ENCODE data around the gene CORIN.

The CORIN gene, protein sequence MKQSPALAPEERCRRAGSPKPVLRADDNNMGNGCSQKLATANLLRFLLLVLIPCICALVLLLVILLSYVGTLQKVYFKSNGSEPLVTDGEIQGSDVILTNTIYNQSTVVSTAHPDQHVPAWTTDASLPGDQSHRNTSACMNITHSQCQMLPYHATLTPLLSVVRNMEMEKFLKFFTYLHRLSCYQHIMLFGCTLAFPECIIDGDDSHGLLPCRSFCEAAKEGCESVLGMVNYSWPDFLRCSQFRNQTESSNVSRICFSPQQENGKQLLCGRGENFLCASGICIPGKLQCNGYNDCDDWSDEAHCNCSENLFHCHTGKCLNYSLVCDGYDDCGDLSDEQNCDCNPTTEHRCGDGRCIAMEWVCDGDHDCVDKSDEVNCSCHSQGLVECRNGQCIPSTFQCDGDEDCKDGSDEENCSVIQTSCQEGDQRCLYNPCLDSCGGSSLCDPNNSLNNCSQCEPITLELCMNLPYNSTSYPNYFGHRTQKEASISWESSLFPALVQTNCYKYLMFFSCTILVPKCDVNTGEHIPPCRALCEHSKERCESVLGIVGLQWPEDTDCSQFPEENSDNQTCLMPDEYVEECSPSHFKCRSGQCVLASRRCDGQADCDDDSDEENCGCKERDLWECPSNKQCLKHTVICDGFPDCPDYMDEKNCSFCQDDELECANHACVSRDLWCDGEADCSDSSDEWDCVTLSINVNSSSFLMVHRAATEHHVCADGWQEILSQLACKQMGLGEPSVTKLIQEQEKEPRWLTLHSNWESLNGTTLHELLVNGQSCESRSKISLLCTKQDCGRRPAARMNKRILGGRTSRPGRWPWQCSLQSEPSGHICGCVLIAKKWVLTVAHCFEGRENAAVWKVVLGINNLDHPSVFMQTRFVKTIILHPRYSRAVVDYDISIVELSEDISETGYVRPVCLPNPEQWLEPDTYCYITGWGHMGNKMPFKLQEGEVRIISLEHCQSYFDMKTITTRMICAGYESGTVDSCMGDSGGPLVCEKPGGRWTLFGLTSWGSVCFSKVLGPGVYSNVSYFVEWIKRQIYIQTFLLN

DNA sequence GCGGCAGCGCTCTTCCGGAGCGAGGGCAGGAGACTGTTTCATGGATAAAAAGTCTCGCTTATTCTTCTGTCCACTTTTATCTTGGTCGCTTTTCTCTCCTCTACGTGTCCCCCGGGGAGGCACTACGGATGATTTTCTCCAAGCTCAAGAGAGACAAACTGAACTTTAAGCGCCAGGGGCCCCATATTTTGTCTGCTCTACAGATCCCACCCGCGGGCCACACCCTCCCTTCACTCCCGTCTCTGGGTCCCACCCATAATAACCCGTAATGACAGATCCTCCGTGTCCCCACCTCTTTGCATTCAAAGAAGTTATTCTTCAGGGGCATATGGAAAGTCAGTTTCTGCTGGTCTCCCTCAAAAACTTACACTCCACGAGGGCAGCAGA, at the start of gene CORIN:
Gene CORIN, minus strand, starts transcription at position 160 of the 387 bp plus-strand sequence. Its CDS starts 118 bp downstream, at position 42.
- H3K4me3 ChIP-seq (ENCODE audit: low read length), result peak within 1 kb of the TSS; percentile 73

DNA sequence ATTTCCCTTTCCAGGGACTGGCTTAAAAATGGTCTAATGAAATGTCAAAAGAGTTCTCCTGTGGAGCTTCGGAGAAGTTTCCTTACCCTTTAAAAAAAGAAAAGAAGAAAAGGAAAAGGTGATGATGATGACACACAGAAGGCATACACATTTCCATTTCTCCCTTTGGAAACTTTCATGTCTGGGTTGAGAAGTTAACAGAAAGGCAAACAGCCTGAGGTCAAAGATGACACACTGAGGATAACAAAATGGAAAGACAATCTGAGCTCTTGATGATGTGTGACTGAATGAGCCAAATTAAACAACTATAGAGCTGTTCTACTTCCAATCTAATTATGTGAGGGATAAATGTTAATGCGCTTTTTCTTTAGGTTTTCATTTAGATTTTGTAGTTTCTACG, 44.4 kb upstream of the CORIN start:
- H3K4me3 ChIP-seq (ENCODE audit: low read length), result no peak overlapping the region
- TF ChIP-seq, protein P1, sequence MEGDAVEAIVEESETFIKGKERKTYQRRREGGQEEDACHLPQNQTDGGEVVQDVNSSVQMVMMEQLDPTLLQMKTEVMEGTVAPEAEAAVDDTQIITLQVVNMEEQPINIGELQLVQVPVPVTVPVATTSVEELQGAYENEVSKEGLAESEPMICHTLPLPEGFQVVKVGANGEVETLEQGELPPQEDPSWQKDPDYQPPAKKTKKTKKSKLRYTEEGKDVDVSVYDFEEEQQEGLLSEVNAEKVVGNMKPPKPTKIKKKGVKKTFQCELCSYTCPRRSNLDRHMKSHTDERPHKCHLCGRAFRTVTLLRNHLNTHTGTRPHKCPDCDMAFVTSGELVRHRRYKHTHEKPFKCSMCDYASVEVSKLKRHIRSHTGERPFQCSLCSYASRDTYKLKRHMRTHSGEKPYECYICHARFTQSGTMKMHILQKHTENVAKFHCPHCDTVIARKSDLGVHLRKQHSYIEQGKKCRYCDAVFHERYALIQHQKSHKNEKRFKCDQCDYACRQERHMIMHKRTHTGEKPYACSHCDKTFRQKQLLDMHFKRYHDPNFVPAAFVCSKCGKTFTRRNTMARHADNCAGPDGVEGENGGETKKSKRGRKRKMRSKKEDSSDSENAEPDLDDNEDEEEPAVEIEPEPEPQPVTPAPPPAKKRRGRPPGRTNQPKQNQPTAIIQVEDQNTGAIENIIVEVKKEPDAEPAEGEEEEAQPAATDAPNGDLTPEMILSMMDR (IDR thresholded peaks at IDR 0.05; ENCODE audit: low read depth, low read length, poor library complexity, severe bottlenecking), result no peak
- no peak for TF ChIP-seq EZH2phosphoT487 (IDR thresholded peaks at IDR 0.05; ENCODE audit: borderline replicate concordance, low read length)
- H4K20me1 ChIP-seq (ENCODE audit: control insufficient read depth, insufficient read depth, low read depth, low read length), result no peaks in the 10 kb centered on the region
- no peaks in the 10 kb centered on the region for H3K9me2 ChIP-seq (replicated peaks; ENCODE audit: control insufficient read depth, low read length)
- H3K4me1 ChIP-seq (ENCODE audit: control insufficient read depth, low read length), result no peaks in the 10 kb centered on the region
- no peaks in the 10 kb centered on the region for H3F3A ChIP-seq (ENCODE audit: control insufficient read depth, insufficient read depth)
- no peak overlapping the region for H3K4me2 ChIP-seq (ENCODE audit: low read length)
- H3K36me3 ChIP-seq (ENCODE audit: control insufficient read depth, low read length), result peaks cover 83% of the 10 kb centered on the region
- H3K27ac ChIP-seq (ENCODE audit: low read depth, low read length), result no peak overlapping the region
- no peaks in the 10 kb centered on the region for H3K9me3 ChIP-seq (ENCODE audit: control insufficient read depth, insufficient read depth, low read length)
- no peaks in the 10 kb centered on the region for H3K79me2 ChIP-seq (ENCODE audit: control insufficient read depth, low read length)
- H3K27me3 ChIP-seq (ENCODE audit: control insufficient read depth, low read length), result no peaks in the 10 kb centered on the region

More for the DNA sequence above, at the start of gene CORIN:
- H4K20me1 ChIP-seq (ENCODE audit: control insufficient read depth, insufficient read depth, low read depth, low read length), result no peaks in the 10 kb centered on the region
- H3K9me2 ChIP-seq (replicated peaks; ENCODE audit: control insufficient read depth, low read length), result no peaks in the 10 kb centered on the region
- peaks cover 15% of the 10 kb centered on the region for H3F3A ChIP-seq (ENCODE audit: control insufficient read depth, insufficient read depth)
- H3K4me1 ChIP-seq (ENCODE audit: control insufficient read depth, low read length), result peaks cover 26% of the 10 kb centered on the region
- H3K4me2 ChIP-seq (ENCODE audit: low read length), result peak within 1 kb of the TSS; percentile 90
- H3K36me3 ChIP-seq (ENCODE audit: control insufficient read depth, low read length), result peaks cover 2% of the 10 kb centered on the region; the same call in 1 of the 2 replicates
- peaks cover 11% of the 10 kb centered on the region for H3K27me3 ChIP-seq (ENCODE audit: control insufficient read depth, low read length)
- H3K27ac ChIP-seq (ENCODE audit: low read depth, low read length), result no peak within 1 kb of the TSS
- TF ChIP-seq EZH2phosphoT487 (IDR thresholded peaks at IDR 0.05; ENCODE audit: borderline replicate concordance, low read length), result no peak
- TF ChIP-seq, protein P1 (IDR thresholded peaks at IDR 0.05; ENCODE audit: low read depth, low read length, poor library complexity, severe bottlenecking), result no peak
- H3K9me3 ChIP-seq (ENCODE audit: control insufficient read depth, insufficient read depth, low read length), result peaks cover 3% of the 10 kb centered on the region
- no peaks in the 10 kb centered on the region for H3K79me2 ChIP-seq (ENCODE audit: control insufficient read depth, low read length)

DNA sequence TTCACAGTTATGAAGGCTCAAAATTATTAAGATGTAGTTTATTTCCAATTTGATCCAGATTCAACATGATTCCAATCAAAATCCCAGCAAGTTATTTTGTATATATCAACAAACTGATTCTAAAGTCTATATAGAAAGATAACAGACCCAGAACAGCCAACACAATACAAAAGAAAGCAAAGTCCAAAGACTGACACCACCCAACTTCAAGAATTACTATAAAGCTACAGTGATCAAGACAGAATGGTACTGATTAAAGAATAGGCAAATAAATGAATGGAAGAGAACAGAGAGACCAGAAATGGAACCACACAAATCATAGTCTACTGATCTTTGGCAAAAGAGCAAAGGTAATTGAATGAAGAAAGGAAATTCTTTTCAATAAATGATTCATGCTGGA, 41.6 kb upstream of the CORIN start:
- Histone ChIP-seq H3F3A (ENCODE audit: control insufficient read depth, insufficient read depth) (no peaks in the 10 kb centered on the region), H3K4me2 (ENCODE audit: low read length) (no peak overlapping the region), H3K79me2 (ENCODE audit: control insufficient read depth, low read length) (no peaks in the 10 kb centered on the region), H3K27ac (ENCODE audit: low read depth, low read length) (no peak overlapping the region), H4K20me1 (ENCODE audit: control insufficient read depth, insufficient read depth, low read depth, low read length) (no peaks in the 10 kb centered on the region), H3K4me3 (ENCODE audit: low read length) (no peak overlapping the region), H3K9me3 (ENCODE audit: control insufficient read depth, insufficient read depth, low read length) (no peaks in the 10 kb centered on the region), H3K27me3 (ENCODE audit: control insufficient read depth, low read length) (no peaks in the 10 kb centered on the region), H3K4me1 (ENCODE audit: control insufficient read depth, low read length) (no peaks in the 10 kb centered on the region), H3K9me2 (replicated peaks; ENCODE audit: control insufficient read depth, low read length) (no peaks in the 10 kb centered on the region), H3K36me3 (ENCODE audit: control insufficient read depth, low read length) (peaks cover 87% of the 10 kb centered on the region)
- TF ChIP-seq, protein P1 (IDR thresholded peaks at IDR 0.05; ENCODE audit: low read depth, low read length, poor library complexity, severe bottlenecking), result no peak
- TF ChIP-seq EZH2phosphoT487 (IDR thresholded peaks at IDR 0.05; ENCODE audit: borderline replicate concordance, low read length), result no peak
